Neural cell (in vitro differentiated cells): ENCODE results near the gene GDI2. TPM values are rescaled to one million over a fixed set of nuclear protein-coding genes. Genes with fewer than 3 reads are reported as not detected.

ENCODE experiments used
- H2AFZ ChIP-seq: fragments of 200-600, 300-800 bp; sonication (generic), shearing (Covaris generic); 2 replicates; pipeline ENCODE4 v1.6.0; 2014; ENCODE audit warnings: low read depth, mild to moderate bottlenecking, antibody characterized with exemption, low read length, moderate library complexity
- H3F3A ChIP-seq: fragments of 200-600 bp; shearing (Covaris generic); 2 replicates; pipeline ENCODE4 v1.6.1; 2016; ENCODE audit warnings: mild to moderate bottlenecking, moderate library complexity, mixed read lengths, antibody characterized with exemption, low read length; ENCODE audit not compliant: insufficient read depth, poor library complexity, severe bottlenecking
- H3K27ac ChIP-seq: fragments of 200-600, 300-800 bp; sonication (generic), shearing (Covaris generic); 2 replicates; pipeline ENCODE4 v1.5.1; 2014; ENCODE audit warnings: mild to moderate bottlenecking, low read length, moderate library complexity
- H3K27me3 ChIP-seq: fragments of 300-800, 200-600 bp; sonication (generic), shearing (Covaris generic); 2 replicates; pipeline ENCODE4 v1.6.0; 2014; ENCODE audit warnings: mild to moderate bottlenecking, low read depth, low read length, moderate library complexity; ENCODE audit not compliant: insufficient read depth
- H3K36me3 ChIP-seq: fragments of 300-800, 200-600 bp; sonication (generic), shearing (Covaris generic); 2 replicates; pipeline ENCODE4 v1.5.1; 2014; ENCODE audit warnings: mild to moderate bottlenecking, antibody characterized with exemption, low read length, moderate library complexity; ENCODE audit not compliant: insufficient read depth
- H3K4me2 ChIP-seq: fragments of 300-800, 200-600 bp; sonication (generic), shearing (Covaris generic); 2 replicates; pipeline ENCODE4 v1.6.0; 2014; ENCODE audit warnings: mild to moderate bottlenecking, low read length
- H3K4me3 ChIP-seq: fragments of 300-800, 200-600 bp; sonication (generic), shearing (Covaris generic); 2 replicates; pipeline ENCODE4 v1.5.1; 2014; ENCODE audit warnings: mild to moderate bottlenecking, low read length, moderate library complexity
- H3K79me2 ChIP-seq: fragments of 200-600 bp; shearing (Covaris generic); replicated peaks from 2 replicates; pipeline ENCODE4 v1.6.0; 2014; ENCODE audit warnings: mild to moderate bottlenecking, low read length, moderate library complexity; ENCODE audit not compliant: insufficient read depth
- H3K9ac ChIP-seq: fragments of 300-800, 200-600 bp; sonication (generic), shearing (Covaris generic); 2 replicates; pipeline ENCODE4 v1.6.1; 2016; ENCODE audit warnings: mild to moderate bottlenecking, low read length, mixed read lengths
- H3K9me2 ChIP-seq: fragments of 200-600 bp; shearing (Covaris generic); 2 replicates; pipeline ENCODE4 v1.6.1; 2016; ENCODE audit warnings: mild to moderate bottlenecking, low read length, mixed read lengths; ENCODE audit not compliant: insufficient read depth
- H3K9me3 ChIP-seq: fragments of 200-600, 300-800 bp; sonication (generic), shearing (Covaris generic); 2 replicates; pipeline ENCODE4 v1.6.1; 2016; ENCODE audit warnings: mild to moderate bottlenecking, mixed run types, low read length, moderate library complexity, mixed read lengths
- H4K20me1 ChIP-seq: fragments of 200-600 bp; shearing (Covaris generic); 2 replicates; pipeline ENCODE4 v1.6.1; 2016; ENCODE audit warnings: mild to moderate bottlenecking, mixed run types; ENCODE audit not compliant: insufficient read depth
- CTCF ChIP-seq: fragments of 450-650 bp; IDR thresholded peaks from 2 replicates; pipeline ENCODE4 v1.5.1; 2014; ENCODE audit warnings: antibody characterized with exemption, mild to moderate bottlenecking, moderate library complexity; ENCODE audit not compliant: poor library complexity, severe bottlenecking
- EP300 ChIP-seq: fragments of 450-650 bp; conservative IDR thresholded peaks from 2 replicates; pipeline ENCODE4 v1.6.1; 2014; ENCODE audit warnings: antibody characterized with exemption, mild to moderate bottlenecking, moderate library complexity; ENCODE audit not compliant: poor library complexity, severe bottlenecking
- EZH2 ChIP-seq: fragments of 200-600, 300-800 bp; shearing (Covaris generic), sonication (generic); IDR thresholded peaks from 2 replicates; pipeline ENCODE4 v1.6.1; 2014; ENCODE audit warnings: antibody characterized with exemption, low read length, borderline replicate concordance, mild to moderate bottlenecking; ENCODE audit not compliant: insufficient read depth, poor library complexity, severe bottlenecking
- MXI1 ChIP-seq: fragments of 450-650 bp; conservative IDR thresholded peaks from 2 replicates; pipeline ENCODE4 v1.6.1; 2014; ENCODE audit warnings: antibody characterized with exemption, mild to moderate bottlenecking; ENCODE audit not compliant: poor library complexity, severe bottlenecking
- POLR2AphosphoS5 ChIP-seq: IDR thresholded peaks from 2 replicates; pipeline ENCODE4 v1.6.1; 2012
- RAD21 ChIP-seq: fragments of 450-650 bp; conservative IDR thresholded peaks from 2 replicates; pipeline ENCODE4 v1.6.1; 2014; ENCODE audit warnings: antibody characterized with exemption, mild to moderate bottlenecking, moderate library complexity
- REST ChIP-seq: IDR thresholded peaks from 2 replicates; pipeline ENCODE4 v1.6.1; 2012; ENCODE audit warnings: borderline replicate concordance
- SMC3 ChIP-seq: fragments of 450-650 bp; conservative IDR thresholded peaks from 2 replicates; pipeline ENCODE4 v1.6.1; 2014; ENCODE audit warnings: antibody characterized with exemption, mild to moderate bottlenecking, moderate library complexity; ENCODE audit not compliant: poor library complexity
- TAF1 ChIP-seq: IDR thresholded peaks from 2 replicates; pipeline ENCODE4 v1.6.1; 2012; ENCODE audit warnings: low read depth
- polyA minus RNA-seq: library from RNA; depleted of rRNA, polyadenylated mRNA; stranded (reverse); fragments of >200 nt; gene quantifications from 2 replicates; pipeline ENCODE4 v1.2.3, GENCODE V29; 2014
- polyA plus RNA-seq: library from polyadenylated mRNA; depleted of rRNA; stranded (reverse); fragments of >200 nt; gene quantifications from 2 replicates; pipeline ENCODE4 v1.2.3, GENCODE V29; 2014

GDI2 gene
- polyA plus RNA-seq: 318 and 352 TPM in 2 replicates
- 516 and 517 TPM in 2 replicates for polyA minus RNA-seq

- peaks cover 41% of the 10 kb centered on the region for H3K79me2 ChIP-seq
- H3K4me2 ChIP-seq: peak within 1 kb of the TSS; percentile 87
- H3K9me3 ChIP-seq: no peaks in the 10 kb centered on the region
- peak within 1 kb of the TSS; percentile 98 for H3K9ac ChIP-seq
- H2AFZ ChIP-seq: peak within 1 kb of the TSS; percentile 84
- H3K27me3 ChIP-seq: no peaks in the 10 kb centered on the region
- peaks cover 8% of the 10 kb centered on the region for H3F3A ChIP-seq
- H3K27ac ChIP-seq: peak within 1 kb of the TSS; percentile 96
- no peaks in the 10 kb centered on the region for H3K36me3 ChIP-seq
- TF ChIP-seq MXI1: peak; percentile 100
- peak; percentile 99 for TF ChIP-seq POLR2AphosphoS5
- TF ChIP-seq REST: peak; percentile 92
- peak; percentile 7 for TF ChIP-seq CTCF
- peak; percentile 96 for TF ChIP-seq TAF1
- TF ChIP-seq EP300: peak; percentile 27
- no peak for TF ChIP-seq SMC3
- TF ChIP-seq EZH2: no peak
- no peak for TF ChIP-seq RAD21
- H3K4me3 ChIP-seq: peak within 1 kb of the TSS; percentile 97
- no peaks in the 10 kb centered on the region for H3K9me2 ChIP-seq
- no peaks in the 10 kb centered on the region for H4K20me1 ChIP-seq
Measured at GRCh38 chr10:5813341-5814109, at the start of gene GDI2. Gene GDI2 (minus strand): TSS chr10:5813434. CDS start chr10:5813258, 176 bp downstream.

- Histone ChIP-seq H2AFZ (no peak overlapping the region), H3K27me3 (no peaks in the 10 kb centered on the region), H3F3A (no peaks in the 10 kb centered on the region), H3K9ac (no peak overlapping the region), H3K9me2 (no peaks in the 10 kb centered on the region), H4K20me1 (no peaks in the 10 kb centered on the region), H3K27ac (no peak overlapping the region), H3K9me3 (no peaks in the 10 kb centered on the region), H3K79me2 (no peaks in the 10 kb centered on the region), H3K36me3 (no peaks in the 10 kb centered on the region), H3K4me3 (no peak overlapping the region), H3K4me2 (no peak overlapping the region)
- TF ChIP-seq CTCF: no peak
- TF ChIP-seq REST: no peak
- TF ChIP-seq POLR2AphosphoS5: no peak
- TF ChIP-seq EZH2: no peak
Measured at GRCh38 chr10:5862360-5862961, 49.2 kb upstream of the GDI2 start.
